ENCODE results near the gene DEDD2.

DNA sequence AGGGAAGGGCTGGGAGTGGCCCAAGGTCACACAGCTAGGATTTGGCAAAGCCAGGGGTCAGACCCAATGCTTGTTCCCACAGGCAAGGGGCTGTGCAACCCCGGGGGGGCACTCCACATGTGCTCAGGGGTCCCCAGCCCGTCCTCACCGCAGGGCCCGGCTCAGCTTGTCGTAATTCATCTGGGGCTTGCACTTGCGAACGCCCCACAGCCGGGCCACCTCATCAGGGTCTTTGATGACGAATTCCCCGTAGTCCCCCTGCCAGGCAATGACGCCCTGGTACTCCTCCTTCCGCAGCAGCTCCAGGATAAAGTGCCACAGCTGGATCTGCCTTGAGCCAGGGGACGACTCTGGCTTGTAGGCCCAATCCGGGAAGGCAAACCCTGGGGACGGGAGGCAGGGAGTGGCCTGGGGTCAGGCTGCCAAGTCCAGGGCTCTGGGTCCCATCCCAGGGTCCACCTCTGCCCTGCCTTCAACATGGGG is 32.7 kb upstream of the DEDD2 start:
- TF ChIP-seq CTCF (IDR thresholded peaks at IDR 0.05) = no peak
- no peak for TF ChIP-seq POLR2A (IDR thresholded peaks at IDR 0.05)

Data from thyroid gland (tissue), 4 donors.